ENCODE data around the gene PAPPA2.

DNA sequence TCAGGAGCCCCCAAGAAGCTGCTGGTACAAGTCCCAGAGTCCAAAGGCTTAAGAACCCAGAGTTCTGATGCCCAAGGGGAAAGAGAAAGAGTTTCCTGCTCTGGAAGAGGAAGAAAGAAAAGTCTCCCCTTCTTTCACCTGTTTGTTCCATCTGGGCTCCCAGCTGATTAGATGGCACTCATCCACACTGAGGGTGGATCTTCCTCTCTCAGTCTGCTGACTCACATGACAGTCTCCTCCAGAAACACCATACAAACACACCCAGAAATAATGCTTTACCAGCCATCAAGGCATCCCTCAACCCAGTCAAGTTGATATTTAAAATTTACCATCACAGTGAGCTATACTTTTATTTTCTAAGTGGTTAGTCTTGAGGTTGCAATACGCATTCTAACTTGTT is 257.9 kb downstream of the PAPPA2 start:
- TF ChIP-seq, protein P1, sequence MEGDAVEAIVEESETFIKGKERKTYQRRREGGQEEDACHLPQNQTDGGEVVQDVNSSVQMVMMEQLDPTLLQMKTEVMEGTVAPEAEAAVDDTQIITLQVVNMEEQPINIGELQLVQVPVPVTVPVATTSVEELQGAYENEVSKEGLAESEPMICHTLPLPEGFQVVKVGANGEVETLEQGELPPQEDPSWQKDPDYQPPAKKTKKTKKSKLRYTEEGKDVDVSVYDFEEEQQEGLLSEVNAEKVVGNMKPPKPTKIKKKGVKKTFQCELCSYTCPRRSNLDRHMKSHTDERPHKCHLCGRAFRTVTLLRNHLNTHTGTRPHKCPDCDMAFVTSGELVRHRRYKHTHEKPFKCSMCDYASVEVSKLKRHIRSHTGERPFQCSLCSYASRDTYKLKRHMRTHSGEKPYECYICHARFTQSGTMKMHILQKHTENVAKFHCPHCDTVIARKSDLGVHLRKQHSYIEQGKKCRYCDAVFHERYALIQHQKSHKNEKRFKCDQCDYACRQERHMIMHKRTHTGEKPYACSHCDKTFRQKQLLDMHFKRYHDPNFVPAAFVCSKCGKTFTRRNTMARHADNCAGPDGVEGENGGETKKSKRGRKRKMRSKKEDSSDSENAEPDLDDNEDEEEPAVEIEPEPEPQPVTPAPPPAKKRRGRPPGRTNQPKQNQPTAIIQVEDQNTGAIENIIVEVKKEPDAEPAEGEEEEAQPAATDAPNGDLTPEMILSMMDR (IDR thresholded peaks at IDR 0.05): no peak
- no peak for TF ChIP-seq POLR2A (IDR thresholded peaks at IDR 0.05)

Data from lower leg skin (tissue), 3 donors.